Measurements from ENCODE around the gene RPLP2.

RPLP2 gene

GRCh38 chr11:774873-775592, 34.7 kb upstream of the RPLP2 start:
- DNase-seq: no peak

- DNase-seq: no peak
Observed at GRCh38 chr11:776263-776560, 33.6 kb upstream of the RPLP2 start.

- DNase-seq: peak; percentile 39
Observed at GRCh38 chr11:776561-777287, 33.0 kb upstream of the RPLP2 start.

GRCh38 chr11:777288-778255, 32.2 kb upstream of the RPLP2 start, which contains the start of gene GATD1:
TSS of gene GATD1 (minus strand) at chr11:777487. CDS start at chr11:777462, 25 bp downstream.
- DNase-seq: peak; percentile 97

- no peak for DNase-seq
Observed at GRCh38 chr11:778976-779954, 30.5 kb upstream of the RPLP2 start.

- DNase-seq: no peak
Observed at GRCh38 chr11:779955-780532, 29.7 kb upstream of the RPLP2 start.

GRCh38 chr11:782264-783174, 27.2 kb upstream of the RPLP2 start:
- no peak for DNase-seq

GRCh38 chr11:783581-784015, 26.2 kb upstream of the RPLP2 start:
- DNase-seq: peak; percentile 90

GRCh38 chr11:786235-787083, 23.3 kb upstream of the RPLP2 start:
- no peak for DNase-seq

- DNase-seq: no peak
Observed at GRCh38 chr11:787084-787675, 22.6 kb upstream of the RPLP2 start.

- DNase-seq: no peak
Observed at GRCh38 chr11:788009-788640, 21.6 kb upstream of the RPLP2 start.

- DNase-seq: no peak
Observed at GRCh38 chr11:788953-789940, 20.5 kb upstream of the RPLP2 start.

GRCh38 chr11:789943-790342, 19.8 kb upstream of the RPLP2 start, which contains the start of gene CEND1:
TSS of gene CEND1 (minus strand) at chr11:790090. CDS start at chr11:788576, 1,514 bp downstream.
- DNase-seq: no peak

- DNase-seq: no peak
Observed at GRCh38 chr11:790721-791564, 18.8 kb upstream of the RPLP2 start.

- no peak for DNase-seq
Observed at GRCh38 chr11:791658-792534, 17.9 kb upstream of the RPLP2 start.

Measured in right forelimb (tissue), 1 donor.